ENCODE results near the gene TMEM30A.

- no peak for TF ChIP-seq CTCF (IDR thresholded peaks at IDR 0.05)
- no peak for TF ChIP-seq POLR2A (IDR thresholded peaks at IDR 0.05)
Observed at GRCh38 chr6:75305573-75305972, 21.0 kb upstream of the TMEM30A start.

Measured in body of pancreas (tissue), 4 donors.